Endothelial cell of hepatic sinusoid (primary cell): Measurements from ENCODE around the gene ARHGEF33.

Experiments
- in situ Hi-C: cut with HindIII; loops from 2 replicates; pipeline ENCODE4 v1.10.0; 2017; ENCODE audit warnings: low sequenced_read_pairs

Gene ARHGEF33

DNA sequence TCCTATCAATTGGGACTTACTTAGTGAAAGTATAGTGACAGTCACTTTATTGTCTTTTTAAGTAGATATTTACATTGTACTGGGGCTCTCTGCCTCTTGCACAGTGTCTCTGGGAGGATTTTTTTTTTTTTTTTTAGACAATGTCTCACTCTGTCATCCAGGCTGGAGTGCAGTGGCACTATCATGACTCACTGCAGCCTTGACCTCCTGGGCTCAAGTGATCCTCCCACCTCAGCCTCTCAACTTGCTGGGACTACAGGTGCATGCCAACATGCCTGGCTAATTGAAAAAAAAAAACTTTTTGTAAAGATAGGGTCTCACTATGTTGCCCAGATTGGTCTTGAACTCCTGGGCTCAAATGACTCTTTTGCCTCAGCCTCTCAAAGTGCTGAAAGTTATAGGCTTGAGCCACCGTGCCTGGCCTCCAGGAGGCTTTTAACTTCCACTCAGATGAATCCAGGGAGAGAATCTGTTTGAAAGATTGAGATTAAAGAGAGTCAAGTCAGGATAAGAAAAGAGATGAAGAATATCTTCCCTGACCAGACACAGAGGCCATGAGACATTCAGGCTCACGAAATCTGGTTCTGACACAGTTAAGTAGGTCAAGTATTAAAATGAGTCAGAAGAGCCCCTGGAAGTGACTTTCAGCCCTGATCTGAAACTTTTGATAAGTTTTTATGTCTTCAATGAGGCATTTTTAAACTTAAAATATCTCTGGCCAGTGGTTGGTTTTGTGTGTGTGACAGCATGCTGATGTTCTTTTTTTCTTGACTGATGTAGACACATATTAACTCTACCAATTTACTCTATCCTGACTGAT lies 18.3 kb downstream of the ARHGEF33 start:
- in situ Hi-C loops, result no loop called here

DNA sequence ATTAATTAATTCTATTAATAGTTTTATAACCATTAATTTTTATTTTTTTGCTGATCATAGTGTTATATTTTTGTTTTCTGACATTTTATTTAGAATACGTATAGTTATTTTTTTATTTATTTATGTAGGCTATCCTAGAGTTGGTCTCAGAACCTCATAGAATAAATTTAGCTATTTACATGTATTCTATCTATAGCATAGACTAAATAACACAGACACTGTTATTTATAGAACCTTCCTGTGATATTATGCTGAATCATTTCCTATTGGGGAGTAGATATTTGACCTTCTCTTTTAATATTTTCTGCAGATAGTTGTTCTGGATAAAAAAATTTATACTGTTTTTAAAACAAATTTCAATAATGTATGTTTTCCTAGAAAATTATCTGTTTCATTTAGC lies 20.2 kb downstream of the ARHGEF33 start:
- in situ Hi-C loops, result no loop called here

DNA sequence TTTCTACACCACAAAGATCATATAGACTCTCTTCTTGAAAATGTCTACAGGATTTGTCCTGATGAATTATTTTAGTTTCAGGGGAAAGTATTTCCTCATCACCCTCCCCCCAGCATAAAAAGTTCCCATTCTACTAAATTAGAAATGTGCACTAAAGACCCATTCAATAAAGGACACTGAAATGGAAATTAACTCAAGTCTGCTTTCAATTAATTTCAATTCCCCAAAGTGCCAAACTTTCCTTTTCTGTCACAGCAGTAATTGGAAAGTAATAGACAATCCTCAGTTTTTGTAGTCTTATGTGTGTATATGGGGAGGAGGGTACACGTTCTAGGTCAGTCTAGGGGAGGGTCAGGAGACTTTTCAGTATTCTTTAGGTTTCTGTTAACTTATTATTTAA lies 21.5 kb downstream of the ARHGEF33 start:
- in situ Hi-C loops, result no loop called here

DNA sequence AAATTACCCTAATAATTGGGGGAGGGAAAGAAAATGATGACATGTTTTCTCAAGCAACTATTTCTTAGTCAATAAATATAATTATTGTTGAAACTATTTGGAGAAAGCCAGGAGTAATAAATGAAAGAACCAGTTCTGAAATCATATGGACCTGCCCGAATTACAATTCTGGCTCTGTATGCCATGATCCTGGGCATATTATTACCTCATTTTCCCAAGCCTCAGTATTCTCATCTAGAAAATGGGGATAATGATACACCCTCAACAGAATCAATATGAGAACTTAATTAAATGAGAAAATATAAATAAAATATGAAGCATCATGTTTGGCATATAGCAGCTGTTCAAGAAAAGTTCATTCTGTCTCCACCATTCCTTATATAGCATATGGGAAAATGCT lies 22.9 kb downstream of the ARHGEF33 start:
- in situ Hi-C loops, result no loop called here

DNA sequence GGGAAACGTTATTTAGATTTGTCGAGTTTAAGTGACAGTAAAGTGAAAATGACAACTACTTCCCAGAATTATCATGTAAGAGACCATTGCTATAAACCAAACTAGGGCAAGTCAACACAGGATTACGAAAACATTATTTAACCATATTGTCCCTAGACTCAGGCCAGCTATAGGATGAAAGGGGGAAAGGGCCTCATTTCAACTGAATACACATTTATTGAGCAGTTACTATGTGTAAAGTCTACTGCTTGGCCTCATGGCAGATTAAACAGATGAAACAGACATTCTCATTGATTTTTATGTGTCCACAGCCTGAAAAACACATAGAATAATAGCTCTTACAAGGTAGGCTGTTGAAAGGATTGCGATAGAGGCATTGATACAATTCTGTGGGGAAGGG lies 32.7 kb downstream of the ARHGEF33 start:
- in situ Hi-C loops, result no loop called here

DNA sequence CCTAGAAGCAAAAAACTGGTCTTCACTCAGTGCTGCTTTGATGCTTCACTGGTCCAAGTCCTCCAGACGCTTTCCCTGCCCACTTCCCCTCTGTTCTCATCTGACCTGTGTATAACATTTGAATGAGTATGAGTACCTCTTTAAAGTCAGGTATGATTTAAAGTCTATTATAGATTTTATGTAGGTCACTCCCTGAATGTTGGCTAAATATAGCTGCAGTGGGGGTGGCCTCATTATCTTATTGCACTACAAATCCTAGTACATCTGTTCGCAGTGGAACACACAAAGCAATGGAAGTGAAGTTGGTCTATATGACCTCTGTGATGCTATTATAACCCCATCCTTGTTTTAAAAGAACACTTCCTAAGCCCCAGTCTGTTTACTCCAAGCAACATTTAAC lies 33.2 kb downstream of the ARHGEF33 start:
- in situ Hi-C loops, result no loop called here

DNA sequence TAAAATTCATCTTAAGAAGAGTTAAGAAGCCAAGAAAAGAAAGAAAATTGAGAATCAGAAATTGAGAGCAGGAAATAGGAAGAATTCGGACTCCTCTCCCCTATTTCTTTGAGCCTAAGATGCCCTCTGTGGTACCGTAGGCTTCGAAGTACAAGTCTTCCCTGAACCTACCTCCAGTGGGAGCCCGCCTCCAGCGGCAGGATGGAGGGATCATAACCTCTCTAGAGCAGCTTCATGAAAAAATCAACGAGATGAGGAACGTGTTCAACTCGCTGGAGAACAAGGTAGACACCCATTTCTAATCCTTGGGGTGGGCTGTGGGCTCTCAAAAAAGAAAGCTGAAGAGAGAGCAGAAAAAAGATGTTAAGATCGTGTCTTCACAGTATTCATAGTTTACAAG lies 36.3 kb downstream of the ARHGEF33 start:
- in situ Hi-C loops, result loop anchor here (25.0 kb wide), 1 partner anchor 286 kb away; no protein-coding TSS in a partner anchor

DNA sequence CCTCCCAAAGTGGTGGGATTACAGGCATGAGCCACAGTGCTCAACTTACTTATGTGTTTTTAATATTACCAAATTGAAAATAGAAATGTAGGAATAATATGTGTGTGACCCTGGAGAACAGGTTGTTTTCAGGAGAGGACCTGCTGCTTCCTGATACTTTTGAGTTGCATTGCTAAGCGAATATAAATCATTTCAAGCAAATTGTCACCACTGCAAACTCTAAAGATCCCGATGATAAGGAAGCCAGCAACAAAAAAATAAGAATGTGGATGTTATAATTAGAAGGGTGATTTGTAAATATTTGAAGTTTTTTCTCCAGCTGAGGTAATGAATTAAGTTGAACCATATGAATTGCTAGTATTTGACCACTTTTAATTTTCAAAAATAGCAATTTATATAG lies 40.9 kb downstream of the ARHGEF33 start:
- in situ Hi-C loops, result loop anchor here (25.0 kb wide), 1 partner anchor 282 kb away; no protein-coding TSS in a partner anchor

DNA sequence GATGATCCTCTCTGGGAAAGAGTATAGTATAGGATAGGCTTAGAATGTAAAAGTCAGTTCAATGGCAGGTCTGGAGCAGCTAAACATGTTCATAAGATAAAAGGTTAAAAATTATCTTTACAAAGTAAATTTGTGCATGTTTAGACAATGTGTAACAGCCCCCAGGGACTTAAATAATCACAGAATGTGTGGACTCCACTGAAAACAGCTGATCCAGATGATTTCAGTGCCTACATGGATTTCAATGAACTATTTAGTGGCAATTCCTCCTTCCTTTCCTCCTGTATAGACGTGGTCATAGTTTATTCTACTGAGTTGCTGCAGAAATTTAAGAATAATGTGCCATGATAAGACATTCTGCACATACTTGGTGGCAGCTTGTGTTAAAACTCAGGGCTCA lies 42.9 kb downstream of the ARHGEF33 start:
- in situ Hi-C loops, result loop anchor here (25.0 kb wide), 1 partner anchor 280 kb away; no protein-coding TSS in a partner anchor

DNA sequence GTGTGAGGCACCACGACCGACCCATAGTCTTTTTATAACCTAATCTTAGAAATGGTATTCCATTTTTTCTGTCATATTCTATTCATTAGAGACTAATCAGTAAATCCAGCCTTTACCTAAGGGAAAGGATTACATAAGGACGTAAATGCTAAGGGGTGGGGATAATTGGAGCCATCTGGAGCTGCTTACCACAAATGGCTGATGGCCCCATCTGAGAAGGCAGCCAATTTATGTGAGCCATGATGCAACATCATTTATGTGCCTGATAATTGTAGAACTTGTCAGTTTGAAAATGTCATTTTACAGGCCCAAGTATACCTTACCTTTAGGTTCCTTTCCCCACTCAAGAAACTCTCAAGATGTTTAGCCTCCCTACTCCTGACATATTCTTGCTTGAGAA lies 44.0 kb downstream of the ARHGEF33 start:
- in situ Hi-C loops, result loop anchor here (25.0 kb wide), 1 partner anchor 279 kb away; no protein-coding TSS in a partner anchor

DNA sequence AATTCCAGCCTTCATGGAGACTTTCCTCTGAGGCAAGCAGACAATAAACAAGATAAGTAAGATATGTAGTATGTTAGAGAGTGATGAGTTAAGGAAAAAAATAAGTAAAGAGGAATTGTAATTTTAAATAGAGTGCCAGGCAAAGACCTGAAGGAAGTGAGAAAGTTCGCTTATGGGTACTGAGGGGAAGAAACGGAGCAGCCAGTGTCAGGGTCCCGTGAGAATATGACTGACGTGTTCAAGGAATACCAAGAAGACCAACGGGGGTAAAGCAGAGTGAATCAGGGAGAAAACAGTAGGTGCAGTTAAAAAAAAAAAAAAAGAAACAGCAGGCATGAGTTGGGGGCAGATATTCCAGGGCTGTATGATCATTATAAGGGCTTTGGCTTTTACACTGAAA lies 45.1 kb downstream of the ARHGEF33 start:
- in situ Hi-C loops, result loop anchor here (25.0 kb wide), 1 partner anchor 278 kb away; no protein-coding TSS in a partner anchor

DNA sequence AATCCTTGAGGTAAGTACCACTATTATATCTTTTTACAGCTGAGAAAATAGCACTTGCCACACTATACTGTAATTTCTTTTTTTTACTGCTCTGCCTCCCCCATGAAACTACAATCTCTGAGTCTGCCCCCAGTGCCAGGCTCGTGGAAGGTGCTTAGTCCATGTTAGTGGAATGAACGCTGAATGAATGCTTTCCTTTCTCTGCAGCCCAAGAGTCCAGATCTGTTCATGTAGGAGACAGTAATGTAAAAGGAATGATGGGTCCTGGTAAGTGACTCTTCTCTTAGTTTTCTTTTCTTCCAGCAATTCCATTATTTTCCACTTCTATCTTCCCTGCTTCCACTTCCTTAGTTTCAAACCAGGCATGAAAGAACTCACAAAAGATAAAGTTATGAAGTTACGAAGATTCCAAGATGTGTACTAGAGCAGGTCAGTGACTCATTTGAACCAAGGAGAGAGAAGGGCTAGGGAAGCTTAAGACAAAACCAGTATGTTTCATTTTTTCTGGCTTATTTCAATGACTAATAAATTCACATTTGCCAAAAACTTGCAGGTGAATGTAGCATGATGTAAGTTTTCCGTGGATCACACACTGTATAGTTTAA lies 46.0 kb downstream of the ARHGEF33 start:
- in situ Hi-C loops, result loop anchor here (25.0 kb wide), 1 partner anchor 277 kb away; no protein-coding TSS in a partner anchor

DNA sequence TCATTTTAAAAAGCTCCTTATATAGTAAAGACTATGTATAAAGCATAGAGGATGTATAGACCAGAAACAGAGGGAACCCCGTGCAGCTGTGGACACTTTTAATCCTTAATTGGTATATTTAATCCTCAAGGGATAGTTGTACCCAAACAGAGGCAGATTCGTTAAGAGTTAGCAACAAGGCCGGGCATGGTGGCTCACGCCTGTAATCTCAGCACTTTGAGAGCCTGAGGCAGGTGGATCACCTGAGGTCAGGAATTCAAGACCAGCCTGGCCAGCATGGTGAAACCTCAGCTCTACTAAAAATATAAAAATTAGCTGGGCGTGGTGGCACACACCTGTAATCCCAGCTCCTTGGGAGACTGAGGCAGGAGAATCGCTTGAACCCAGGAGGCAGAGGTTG lies 46.8 kb downstream of the ARHGEF33 start:
- in situ Hi-C loops, result loop anchor here (25.0 kb wide), 1 partner anchor 276 kb away; no protein-coding TSS in a partner anchor

DNA sequence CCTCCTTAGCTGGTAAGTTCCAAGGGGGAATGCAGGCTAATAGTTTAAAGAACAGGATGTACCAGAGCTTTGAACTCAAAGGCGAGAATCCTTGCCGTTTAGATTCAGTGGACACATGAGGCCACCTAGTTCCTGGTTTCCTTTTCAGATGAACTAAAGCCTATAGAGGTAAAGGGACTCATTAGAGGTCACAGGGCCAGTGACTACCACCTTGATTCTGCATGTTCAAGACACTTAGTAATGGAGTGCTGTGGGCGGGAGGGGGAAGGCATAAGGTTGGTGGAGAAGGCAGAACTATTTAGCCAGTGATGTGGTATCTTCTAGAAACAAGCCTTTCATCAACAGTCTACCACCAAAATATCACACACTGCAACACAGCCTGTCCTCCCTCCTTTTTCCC lies 47.9 kb downstream of the ARHGEF33 start:
- in situ Hi-C loops, result loop anchor here (25.0 kb wide), 1 partner anchor 275 kb away; no protein-coding TSS in a partner anchor

DNA sequence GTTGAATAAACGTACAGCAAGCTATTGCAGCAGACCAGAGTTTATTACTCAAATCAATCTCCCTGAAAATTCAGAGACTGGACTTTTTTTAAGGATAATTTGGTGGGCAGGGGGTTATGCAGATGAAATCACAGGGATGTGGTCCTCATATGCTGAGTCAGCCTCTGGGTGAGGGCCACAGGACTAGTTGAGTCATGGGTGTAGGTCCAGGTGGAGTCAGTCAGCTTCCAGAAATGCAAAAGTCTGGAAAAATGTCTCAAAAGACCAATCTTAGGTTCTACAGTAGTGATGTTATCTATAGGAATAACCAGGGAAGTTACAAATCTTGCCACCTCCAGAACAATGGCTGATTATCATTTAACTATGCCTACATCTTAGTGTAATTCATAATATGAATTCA lies 51.1 kb downstream of the ARHGEF33 start:
- in situ Hi-C loops, result loop anchor here (25.0 kb wide), 1 partner anchor 272 kb away; no protein-coding TSS in a partner anchor

DNA sequence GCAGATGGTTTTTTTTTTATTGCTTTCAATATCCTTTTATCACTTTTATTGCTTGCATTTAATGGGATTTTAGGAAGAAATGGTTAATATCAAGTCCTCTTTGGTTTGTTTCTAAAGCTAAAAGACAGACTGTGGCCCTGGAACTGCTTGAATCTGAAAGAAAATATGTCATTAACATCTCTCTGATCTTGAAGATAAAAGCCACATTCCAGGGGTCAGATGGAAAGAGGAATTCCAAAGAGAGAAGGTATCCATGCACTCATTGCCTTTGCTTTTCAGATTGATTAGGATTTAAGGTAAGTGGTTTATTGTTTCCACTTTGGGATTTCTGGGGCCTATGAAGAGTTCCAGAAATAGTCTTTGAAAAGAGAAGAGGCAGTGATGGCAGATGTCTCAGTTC lies 54.1 kb downstream of the ARHGEF33 start:
- in situ Hi-C loops, result loop anchor here (25.0 kb wide), 1 partner anchor 269 kb away; no protein-coding TSS in a partner anchor

DNA sequence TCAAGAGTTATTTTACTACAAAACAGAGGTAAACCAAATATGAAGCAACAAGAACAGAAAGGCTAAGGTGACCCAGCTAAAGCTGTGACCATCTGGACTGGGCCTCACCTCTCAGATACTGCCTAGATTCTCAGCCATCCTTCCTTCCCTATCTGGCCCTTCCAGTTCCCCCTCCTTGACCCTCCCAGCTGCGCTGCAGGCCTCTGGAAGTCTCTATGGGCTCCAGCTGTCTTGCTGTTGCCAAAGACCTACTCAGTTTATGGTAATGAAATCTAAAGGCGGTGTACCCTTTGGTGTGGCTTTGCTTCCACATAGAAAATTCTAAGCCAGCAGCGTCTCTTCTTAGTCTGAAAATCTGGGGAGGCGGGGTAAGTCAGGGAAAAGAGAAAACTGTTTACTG lies 55.7 kb downstream of the ARHGEF33 start:
- in situ Hi-C loops, result loop anchor here (5.0 to 25.0 kb wide), 2 partner anchors 53 to 267 kb away; no protein-coding TSS in a partner anchor

DNA sequence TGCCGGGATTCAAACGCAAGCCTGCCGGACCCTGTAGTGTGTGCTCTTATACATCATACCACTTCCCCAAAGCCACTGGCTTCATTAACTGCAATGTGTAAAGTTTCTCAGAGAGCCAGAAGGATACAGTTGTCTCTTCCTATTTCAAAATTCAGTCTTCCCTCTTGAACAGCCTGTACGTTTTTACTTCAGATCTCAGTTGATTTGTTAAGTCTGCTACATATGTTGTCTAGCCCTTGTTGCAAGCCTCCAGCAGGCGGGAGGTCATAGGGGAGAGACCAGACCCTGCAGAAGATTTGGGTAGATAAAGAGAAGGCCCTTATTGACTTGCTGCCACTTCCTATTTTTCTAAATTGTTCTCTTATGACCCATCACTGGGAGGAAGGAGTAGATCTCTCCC lies 56.2 kb downstream of the ARHGEF33 start:
- in situ Hi-C loops, result loop anchor here (5.0 to 25.0 kb wide), 2 partner anchors 54 to 266 kb away; no protein-coding TSS in a partner anchor

DNA sequence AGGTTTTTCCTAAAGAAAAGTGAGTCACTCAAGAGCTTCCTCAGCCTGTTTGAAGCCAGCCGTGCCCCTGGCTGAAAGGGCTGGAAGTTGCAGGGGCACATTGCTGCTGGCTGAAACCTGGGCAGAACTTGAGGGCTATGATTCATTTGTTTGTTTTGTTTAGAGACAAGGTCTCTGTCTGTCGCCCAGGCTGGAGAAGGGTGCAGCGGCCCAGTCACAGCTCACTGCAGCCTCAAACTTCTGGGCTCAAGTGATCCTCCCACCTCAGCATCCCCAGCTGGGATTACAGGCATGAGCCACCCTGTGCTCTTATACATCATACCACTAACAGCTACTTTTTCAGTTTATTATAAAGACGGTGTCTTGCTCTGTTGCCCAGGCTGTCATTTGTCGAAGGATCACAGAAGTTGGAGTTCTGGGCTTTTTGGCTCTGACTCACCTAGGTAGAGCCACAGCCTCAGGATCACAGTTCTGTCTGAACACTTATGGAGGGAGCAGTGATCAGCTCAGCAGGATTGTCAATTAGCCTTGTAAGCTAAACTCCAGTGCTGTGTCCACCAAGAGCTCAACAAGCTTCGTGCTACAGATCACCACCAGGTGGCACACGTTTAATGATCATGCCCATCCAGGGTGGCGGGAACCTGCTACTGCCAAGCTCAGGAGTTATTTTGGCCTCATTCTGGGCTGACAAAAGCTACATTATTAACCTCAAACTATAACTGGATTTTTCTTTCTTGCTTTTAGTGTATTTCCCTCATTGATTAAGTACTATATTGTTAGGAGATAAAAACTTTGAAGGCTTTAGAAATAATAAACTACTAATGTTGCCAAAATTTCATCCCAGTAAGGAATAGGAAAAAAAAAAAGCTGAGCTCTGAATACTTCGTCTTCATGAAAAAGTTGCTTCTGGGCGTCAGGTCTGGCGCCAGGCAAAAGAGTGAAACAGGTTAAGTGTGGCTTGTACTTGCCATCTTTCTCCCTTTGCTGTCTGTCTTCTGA lies 57.9 kb downstream of the ARHGEF33 start:
- in situ Hi-C loops, result loop anchor here (5.0 to 25.0 kb wide), 2 partner anchors 55 to 265 kb away; no protein-coding TSS in a partner anchor

DNA sequence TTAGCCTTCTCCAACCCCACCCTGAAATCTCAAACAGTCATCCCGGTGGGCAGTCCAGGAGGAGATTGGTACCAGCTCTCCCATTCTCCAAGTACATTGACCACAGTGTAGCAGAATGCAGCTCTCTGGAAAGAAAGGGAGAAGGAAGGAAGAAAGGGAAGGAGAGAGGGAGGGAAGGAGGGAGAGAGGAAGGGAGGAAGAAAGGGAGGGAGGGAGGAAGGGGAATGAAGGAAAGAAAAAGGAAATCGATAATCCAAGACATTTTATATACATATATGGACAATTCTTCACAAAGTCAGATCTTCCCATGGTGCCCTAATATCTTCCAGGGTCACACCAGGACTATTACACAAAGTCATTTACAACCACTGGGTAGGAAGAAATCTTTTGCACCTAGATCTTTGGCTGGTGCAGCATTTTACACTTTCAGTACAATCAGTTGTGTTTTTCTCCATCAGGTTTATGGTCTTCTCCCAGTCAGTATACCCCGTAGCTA lies 58.8 kb downstream of the ARHGEF33 start:
- in situ Hi-C loops, result loop anchor here (5.0 to 25.0 kb wide), 2 partner anchors 56 to 264 kb away; no protein-coding TSS in a partner anchor
